Measurements from ENCODE around the gene TCF7L1. TPM values are rescaled to one million over a fixed set of nuclear protein-coding genes. Genes with fewer than 3 reads are reported as not detected.

Gene TCF7L1
- total RNA-seq, 4 donors from 2014 or later, result 5.6 to 23.2 (median 10.2) TPM

- intact Hi-C loops (cut with DNase I), result no loop called here
These were observed 132.1 kb downstream of the TCF7L1 start for GRCh38 chr2:85265304-85265703.

GRCh38 chr2:85266146-85267041 is 133.2 kb downstream of the TCF7L1 start:
- DNase-seq (ENCODE audit: extremely low spot score), result no peak
- TF ChIP-seq POLR2AphosphoS5 (IDR thresholded peaks at IDR 0.05) (no peak), CTCF (IDR thresholded peaks at IDR 0.05) (peak; percentile 66 to 86 (median 84))
- H3K36me3 ChIP-seq, result no peaks in the 10 kb centered on the region
- H3K4me3 ChIP-seq, result no peak overlapping the region
- no peaks in the 10 kb centered on the region for H3K27me3 ChIP-seq
- H3K27ac ChIP-seq (replicated peaks in 1 of 4), result peak overlapping the region in 1 of 4 donors; percentile 33
- intact Hi-C loops (cut with DNase I), result no loop called here
- H3K4me1 ChIP-seq, result peaks cover 40 to 49% (median 42%) of the 10 kb centered on the region in 4 donors
- WGBS, result 52% methylated on average over 7 of the region's 7 CpGs
- H3K9me3 ChIP-seq, result no peaks in the 10 kb centered on the region

More at GRCh38 chr2:85265304-85265703, 132.1 kb downstream of the TCF7L1 start:
- Histone ChIP-seq H3K27me3 (no peaks in the 10 kb centered on the region), H3K27ac (replicated peaks in 1 of 4) (peak overlapping the region in 3 of 4 donors; percentile 29 to 45 (median 41)), H3K9me3 (no peaks in the 10 kb centered on the region), H3K36me3 (no peaks in the 10 kb centered on the region), H3K4me1 (peaks cover 32 to 45% (median 37%) of the 10 kb centered on the region in 4 donors), H3K4me3 (no peak overlapping the region)
- no peak for DNase-seq (ENCODE audit: extremely low spot score)
- TF ChIP-seq POLR2A (IDR thresholded peaks at IDR 0.05; ENCODE audit: low read depth) (no peak), EP300 (IDR thresholded peaks at IDR 0.05) (no peak), POLR2AphosphoS5 (IDR thresholded peaks at IDR 0.05) (no peak), CTCF (IDR thresholded peaks at IDR 0.05) (no peak)
- WGBS, result 24% methylated on average over 7 of the region's 7 CpGs

- no peaks in the 10 kb centered on the region for H3K27me3 ChIP-seq
- TF ChIP-seq POLR2A (IDR thresholded peaks at IDR 0.05; ENCODE audit: low read depth), result no peak
- peak; percentile 15 to 44 for TF ChIP-seq POLR2AphosphoS5 (IDR thresholded peaks at IDR 0.05)
- no peak overlapping the region for H3K4me3 ChIP-seq
- DNase-seq (ENCODE audit: extremely low spot score), result no peak
- H3K36me3 ChIP-seq, result no peaks in the 10 kb centered on the region
- intact Hi-C loops (cut with DNase I), result no loop called here
- 46% methylated on average over 6 of the region's 6 CpGs for WGBS
- H3K4me1 ChIP-seq, result peaks cover 43 to 49% (median 47%) of the 10 kb centered on the region in 4 donors
- no peaks in the 10 kb centered on the region for H3K9me3 ChIP-seq
- peak overlapping the region; percentile 37 to 60 (median 42) for H3K27ac ChIP-seq (replicated peaks in 1 of 4)
These were observed 136.8 kb downstream of the TCF7L1 start for GRCh38 chr2:85269959-85270358.

GRCh38 chr2:85272357-85272756 is 139.2 kb downstream of the TCF7L1 start:
- Histone ChIP-seq H3K4me1 (peaks cover 33 to 52% (median 46%) of the 10 kb centered on the region in 4 donors), H3K9me3 (no peaks in the 10 kb centered on the region), H3K4me3 (no peak overlapping the region), H3K27me3 (no peaks in the 10 kb centered on the region), H3K27ac (replicated peaks in 1 of 4) (no peak overlapping the region), H3K36me3 (no peaks in the 10 kb centered on the region)
- intact Hi-C loops (cut with DNase I), result no loop called here
- TF ChIP-seq POLR2A (IDR thresholded peaks at IDR 0.05; ENCODE audit: low read depth) (no peak), POLR2AphosphoS5 (IDR thresholded peaks at IDR 0.05) (no peak), EP300 (IDR thresholded peaks at IDR 0.05) (no peak), CTCF (IDR thresholded peaks at IDR 0.05) (no peak)
- WGBS, result 69% methylated on average over 6 of the region's 6 CpGs
- no peak for DNase-seq (ENCODE audit: extremely low spot score)

Data from esophagus muscularis mucosa (tissue), 4 donors.